Caki2 (cell line): ENCODE data around the gene LPP. TPM values are rescaled to one million over a fixed set of nuclear protein-coding genes. Genes with fewer than 3 reads are reported as not detected.

Experiments
- DNase-seq: peaks from one replicate; pipeline ENCODE4 v3.0.0-alpha.2; 2015; ENCODE audit warnings: low read depth
- in situ Hi-C: cut with HindIII; loops from 2 replicates; pipeline ENCODE4 v1.10.0; 2016; ENCODE audit warnings: low sequenced_read_pairs, low pct_unique_long_range_greater_than_20kb, mixed read lengths
- total RNA-seq: library from RNA; depleted of rRNA; stranded (reverse); fragments of >200 nt; shearing (Covaris generic); gene quantifications from 2 replicates; pipeline ENCODE4 v1.2.3, GENCODE V29; 2014; ENCODE audit warnings: low replicate concordance

The LPP gene
- total RNA-seq, 1 experiment from 2014 or later = 9.2 TPM

GRCh38 chr3:188476935-188477334 lies 323.0 kb downstream of the LPP start:
- no peak for DNase-seq
- in situ Hi-C loops = no loop called here

GRCh38 chr3:188480011-188480410 lies 326.1 kb downstream of the LPP start:
- in situ Hi-C loops = no loop called here
- no peak for DNase-seq

- DNase-seq = no peak
- in situ Hi-C loops = no loop called here
These were observed 329.0 kb downstream of the LPP start for GRCh38 chr3:188482929-188483328.

- in situ Hi-C loops = no loop called here
- no peak for DNase-seq
These were observed 332.2 kb downstream of the LPP start for GRCh38 chr3:188486126-188486525.

- in situ Hi-C loops = no loop called here
- DNase-seq = no peak
These were observed 333.0 kb downstream of the LPP start for GRCh38 chr3:188486952-188487351.

GRCh38 chr3:188487652-188488051 lies 333.7 kb downstream of the LPP start:
- in situ Hi-C loops = no loop called here

GRCh38 chr3:188488801-188489200 lies 334.8 kb downstream of the LPP start:
- in situ Hi-C loops = no loop called here
- no peak for DNase-seq

More at GRCh38 chr3:188487652-188488051, 333.7 kb downstream of the LPP start:
- DNase-seq = no peak

GRCh38 chr3:188489639-188490405 lies 335.9 kb downstream of the LPP start:
- no peak for DNase-seq
- in situ Hi-C loops = no loop called here

- DNase-seq = no peak
- in situ Hi-C loops = no loop called here
These were observed 336.5 kb downstream of the LPP start for GRCh38 chr3:188490416-188490815.

GRCh38 chr3:188491276-188491687 lies 337.3 kb downstream of the LPP start:
- peak; percentile 29 for DNase-seq
- in situ Hi-C loops = no loop called here

GRCh38 chr3:188496390-188496789 lies 342.4 kb downstream of the LPP start:
- in situ Hi-C loops = no loop called here
- no peak for DNase-seq

GRCh38 chr3:188497021-188497420 lies 343.1 kb downstream of the LPP start:
- no peak for DNase-seq
- in situ Hi-C loops = no loop called here

- DNase-seq = no peak
These were observed 349.7 kb downstream of the LPP start for GRCh38 chr3:188503647-188504046.

GRCh38 chr3:188505151-188505550 lies 351.2 kb downstream of the LPP start:
- DNase-seq = no peak
- in situ Hi-C loops = no loop called here

More at GRCh38 chr3:188503647-188504046, 349.7 kb downstream of the LPP start:
- in situ Hi-C loops = no loop called here

- in situ Hi-C loops = no loop called here
- no peak for DNase-seq
These were observed 352.0 kb downstream of the LPP start for GRCh38 chr3:188505911-188506310.

- in situ Hi-C loops = no loop called here
- DNase-seq = no peak
These were observed 352.5 kb downstream of the LPP start for GRCh38 chr3:188506446-188506845.

GRCh38 chr3:188507244-188507720 lies 353.3 kb downstream of the LPP start:
- no peak for DNase-seq
- in situ Hi-C loops = no loop called here

GRCh38 chr3:188508454-188508853 lies 354.5 kb downstream of the LPP start:
- in situ Hi-C loops = no loop called here
- DNase-seq = no peak

- DNase-seq = no peak
- in situ Hi-C loops = no loop called here
These were observed 355.4 kb downstream of the LPP start for GRCh38 chr3:188509316-188509715.

GRCh38 chr3:188510366-188510765 lies 356.4 kb downstream of the LPP start:
- no peak for DNase-seq
- in situ Hi-C loops = no loop called here
